ENCODE results near the gene EFCAB6.

Gene EFCAB6

DNA sequence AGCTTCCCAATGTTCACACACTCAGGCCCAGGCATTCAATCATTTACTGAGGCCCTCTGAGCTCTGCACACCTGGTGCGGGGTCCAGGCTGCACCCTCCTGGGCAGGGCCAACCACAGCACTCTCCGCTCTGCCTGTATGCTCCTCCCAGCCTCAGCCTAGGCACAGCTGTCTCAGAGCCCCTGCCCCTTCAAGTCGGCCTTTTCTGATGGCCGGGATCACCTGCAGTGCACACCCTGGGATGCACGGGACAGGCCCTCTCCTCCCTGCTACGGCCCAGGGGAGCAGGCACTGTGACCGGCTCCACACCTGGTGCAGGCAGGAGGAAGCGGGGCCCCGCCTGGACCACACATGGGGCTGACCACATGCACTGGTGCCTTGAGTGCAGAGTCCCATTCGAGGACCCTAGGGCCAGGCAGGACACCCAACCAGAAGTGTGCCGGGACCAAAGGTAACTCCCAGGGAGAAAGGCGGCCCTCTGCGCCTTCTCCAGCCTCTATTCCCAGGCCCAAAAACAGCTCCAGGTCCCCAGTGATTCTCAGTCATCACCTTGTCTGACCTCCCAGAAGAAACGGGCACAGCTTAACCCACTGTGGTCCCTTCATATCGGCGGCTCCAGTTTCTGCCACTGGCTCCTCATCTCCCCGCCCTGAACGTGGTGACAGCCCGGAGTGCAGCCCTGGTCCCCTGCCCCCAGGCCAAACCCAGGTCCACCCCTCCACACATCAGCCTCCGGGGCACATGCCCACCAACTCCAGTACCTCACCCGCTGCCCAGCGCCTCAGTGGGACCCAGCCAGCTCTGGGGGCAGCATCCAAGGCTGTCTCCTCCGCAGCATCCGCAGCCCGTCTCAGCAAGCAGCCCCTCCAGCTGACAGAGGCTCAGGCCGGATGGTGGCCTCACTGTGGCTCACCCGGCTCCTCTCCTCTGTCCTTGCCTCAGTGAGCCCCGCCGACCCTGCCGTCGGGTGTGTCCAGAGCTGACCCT, 32.7 kb upstream of the EFCAB6 start:
- Histone ChIP-seq H3K9me2 (replicated peaks; ENCODE audit: control insufficient read depth, low read length) (no peaks in the 10 kb centered on the region), H3K4me3 (ENCODE audit: low read length) (no peak overlapping the region)

GRCh38 chr22:43843783-43844530, 31.9 kb upstream of the EFCAB6 start:
- TF ChIP-seq EZH2phosphoT487 (IDR thresholded peaks at IDR 0.05; ENCODE audit: borderline replicate concordance, low read length): no peak
- H3K4me2 ChIP-seq (ENCODE audit: low read length): no peak overlapping the region

More for the DNA sequence above, 32.7 kb upstream of the EFCAB6 start:
- Histone ChIP-seq H3K36me3 (ENCODE audit: control insufficient read depth, low read length) (no peaks in the 10 kb centered on the region), H3K4me2 (ENCODE audit: low read length) (no peak overlapping the region), H3K9me3 (ENCODE audit: control insufficient read depth, insufficient read depth, low read length) (no peaks in the 10 kb centered on the region), H3K79me2 (ENCODE audit: control insufficient read depth, low read length) (no peaks in the 10 kb centered on the region), H4K20me1 (ENCODE audit: control insufficient read depth, insufficient read depth, low read depth, low read length) (no peaks in the 10 kb centered on the region), H3K27me3 (ENCODE audit: control insufficient read depth, low read length) (no peaks in the 10 kb centered on the region), H3F3A (ENCODE audit: control insufficient read depth, insufficient read depth) (no peaks in the 10 kb centered on the region), H3K27ac (ENCODE audit: low read depth, low read length) (no peak overlapping the region), H3K4me1 (ENCODE audit: control insufficient read depth, low read length) (no peaks in the 10 kb centered on the region)
- no peak for TF ChIP-seq EZH2phosphoT487 (IDR thresholded peaks at IDR 0.05; ENCODE audit: borderline replicate concordance, low read length)
- TF ChIP-seq, protein P1, sequence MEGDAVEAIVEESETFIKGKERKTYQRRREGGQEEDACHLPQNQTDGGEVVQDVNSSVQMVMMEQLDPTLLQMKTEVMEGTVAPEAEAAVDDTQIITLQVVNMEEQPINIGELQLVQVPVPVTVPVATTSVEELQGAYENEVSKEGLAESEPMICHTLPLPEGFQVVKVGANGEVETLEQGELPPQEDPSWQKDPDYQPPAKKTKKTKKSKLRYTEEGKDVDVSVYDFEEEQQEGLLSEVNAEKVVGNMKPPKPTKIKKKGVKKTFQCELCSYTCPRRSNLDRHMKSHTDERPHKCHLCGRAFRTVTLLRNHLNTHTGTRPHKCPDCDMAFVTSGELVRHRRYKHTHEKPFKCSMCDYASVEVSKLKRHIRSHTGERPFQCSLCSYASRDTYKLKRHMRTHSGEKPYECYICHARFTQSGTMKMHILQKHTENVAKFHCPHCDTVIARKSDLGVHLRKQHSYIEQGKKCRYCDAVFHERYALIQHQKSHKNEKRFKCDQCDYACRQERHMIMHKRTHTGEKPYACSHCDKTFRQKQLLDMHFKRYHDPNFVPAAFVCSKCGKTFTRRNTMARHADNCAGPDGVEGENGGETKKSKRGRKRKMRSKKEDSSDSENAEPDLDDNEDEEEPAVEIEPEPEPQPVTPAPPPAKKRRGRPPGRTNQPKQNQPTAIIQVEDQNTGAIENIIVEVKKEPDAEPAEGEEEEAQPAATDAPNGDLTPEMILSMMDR (IDR thresholded peaks at IDR 0.05; ENCODE audit: low read depth, low read length, poor library complexity, severe bottlenecking): no peak

DNA sequence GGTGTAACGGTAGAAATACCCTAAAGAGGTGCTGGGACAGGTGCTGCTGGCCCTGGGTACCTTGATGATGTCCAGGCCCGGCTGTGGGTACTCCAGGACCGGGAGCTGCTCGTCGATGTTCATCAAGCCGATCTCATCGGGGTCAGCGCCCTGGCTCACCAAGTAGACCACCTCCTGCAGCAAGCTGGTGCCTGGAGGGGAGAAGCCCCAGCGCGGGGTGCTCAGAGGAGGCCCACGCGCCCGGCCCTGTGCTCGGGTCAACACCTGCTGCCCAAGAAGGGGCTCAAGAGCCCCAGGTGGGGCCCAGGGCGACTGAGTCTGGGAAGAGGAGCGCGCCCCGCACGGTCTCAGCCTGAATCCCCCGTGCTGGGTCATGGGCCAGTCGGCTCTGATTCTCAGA, 29.6 kb upstream of the EFCAB6 start:
- no peaks in the 10 kb centered on the region for H3K9me3 ChIP-seq (ENCODE audit: control insufficient read depth, insufficient read depth, low read length)
- H3F3A ChIP-seq (ENCODE audit: control insufficient read depth, insufficient read depth): no peaks in the 10 kb centered on the region
- no peak overlapping the region for H3K4me2 ChIP-seq (ENCODE audit: low read length)
- no peaks in the 10 kb centered on the region for H3K4me1 ChIP-seq (ENCODE audit: control insufficient read depth, low read length)
- no peaks in the 10 kb centered on the region for H4K20me1 ChIP-seq (ENCODE audit: control insufficient read depth, insufficient read depth, low read depth, low read length)
- H3K9me2 ChIP-seq (replicated peaks; ENCODE audit: control insufficient read depth, low read length): no peaks in the 10 kb centered on the region
- TF ChIP-seq, protein P1 (IDR thresholded peaks at IDR 0.05; ENCODE audit: low read depth, low read length, poor library complexity, severe bottlenecking): no peak
- no peak for TF ChIP-seq EZH2phosphoT487 (IDR thresholded peaks at IDR 0.05; ENCODE audit: borderline replicate concordance, low read length)
- H3K36me3 ChIP-seq (ENCODE audit: control insufficient read depth, low read length): no peaks in the 10 kb centered on the region
- H3K27me3 ChIP-seq (ENCODE audit: control insufficient read depth, low read length): no peaks in the 10 kb centered on the region
- no peaks in the 10 kb centered on the region for H3K79me2 ChIP-seq (ENCODE audit: control insufficient read depth, low read length)
- H3K27ac ChIP-seq (ENCODE audit: low read depth, low read length): no peak overlapping the region
- H3K4me3 ChIP-seq (ENCODE audit: low read length): no peak overlapping the region

More at GRCh38 chr22:43843783-43844530, 31.9 kb upstream of the EFCAB6 start:
- H3K36me3 ChIP-seq (ENCODE audit: control insufficient read depth, low read length): no peaks in the 10 kb centered on the region
- H3K9me3 ChIP-seq (ENCODE audit: control insufficient read depth, insufficient read depth, low read length): no peaks in the 10 kb centered on the region
- no peaks in the 10 kb centered on the region for H4K20me1 ChIP-seq (ENCODE audit: control insufficient read depth, insufficient read depth, low read depth, low read length)
- H3K27ac ChIP-seq (ENCODE audit: low read depth, low read length): no peak overlapping the region
- no peaks in the 10 kb centered on the region for H3K4me1 ChIP-seq (ENCODE audit: control insufficient read depth, low read length)
- no peaks in the 10 kb centered on the region for H3K27me3 ChIP-seq (ENCODE audit: control insufficient read depth, low read length)
- no peaks in the 10 kb centered on the region for H3F3A ChIP-seq (ENCODE audit: control insufficient read depth, insufficient read depth)
- H3K9me2 ChIP-seq (replicated peaks; ENCODE audit: control insufficient read depth, low read length): no peaks in the 10 kb centered on the region
- H3K4me3 ChIP-seq (ENCODE audit: low read length): no peak overlapping the region
- no peaks in the 10 kb centered on the region for H3K79me2 ChIP-seq (ENCODE audit: control insufficient read depth, low read length)

Measured in DOHH2 (cell line).